Right lobe of liver (tissue), 4 donors: ENCODE measurements around the gene NCSTN.

ENCODE experiments used
- POLR2A ChIP-seq: fragments of 450-650 bp; IDR thresholded peaks from one replicate; pipeline ENCODE4 v1.6.1; 2017; ENCODE audit warnings: antibody characterized with exemption, mild to moderate bottlenecking
- TF ChIP-seq, protein P1 (sequence below), 4 donors: fragments of 200-600 bp in 3 of 4; fragments of 450-650 bp in 1 of 4; IDR thresholded peaks; one replicate each; pipeline versions ENCODE4 v1.5.1 to v1.8.0; 2016 to 2022; ENCODE audit warnings: antibody characterized with exemption in 4 of 4, mild to moderate bottlenecking in 2 of 4
- donor health status: DM: no; HTN: no; CAD: no.
- donor health status: DM: no; HTN: no; CAD: no.
- donor health status: DM: no; HTN: yes; CAD: no.

DNA sequence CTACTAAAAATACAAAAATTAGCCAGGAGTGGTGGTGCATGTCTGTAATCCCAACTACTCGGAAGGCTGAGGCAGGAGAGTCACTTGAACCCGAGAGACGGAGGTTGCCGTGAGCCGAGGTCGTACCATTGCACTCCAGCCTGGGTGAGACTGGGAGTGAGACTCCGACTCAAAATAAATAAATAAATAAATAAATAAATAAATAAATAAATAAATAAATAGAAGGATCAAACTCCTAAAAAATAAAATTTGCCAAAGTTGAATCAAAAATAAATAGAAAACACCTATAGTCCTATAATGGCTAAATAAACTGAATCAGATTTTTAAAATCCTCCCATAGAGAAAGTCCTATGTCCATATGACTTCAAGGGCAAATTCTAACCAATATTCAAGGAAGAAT is 43.0 kb upstream of the NCSTN start:
- TF ChIP-seq, protein P1, sequence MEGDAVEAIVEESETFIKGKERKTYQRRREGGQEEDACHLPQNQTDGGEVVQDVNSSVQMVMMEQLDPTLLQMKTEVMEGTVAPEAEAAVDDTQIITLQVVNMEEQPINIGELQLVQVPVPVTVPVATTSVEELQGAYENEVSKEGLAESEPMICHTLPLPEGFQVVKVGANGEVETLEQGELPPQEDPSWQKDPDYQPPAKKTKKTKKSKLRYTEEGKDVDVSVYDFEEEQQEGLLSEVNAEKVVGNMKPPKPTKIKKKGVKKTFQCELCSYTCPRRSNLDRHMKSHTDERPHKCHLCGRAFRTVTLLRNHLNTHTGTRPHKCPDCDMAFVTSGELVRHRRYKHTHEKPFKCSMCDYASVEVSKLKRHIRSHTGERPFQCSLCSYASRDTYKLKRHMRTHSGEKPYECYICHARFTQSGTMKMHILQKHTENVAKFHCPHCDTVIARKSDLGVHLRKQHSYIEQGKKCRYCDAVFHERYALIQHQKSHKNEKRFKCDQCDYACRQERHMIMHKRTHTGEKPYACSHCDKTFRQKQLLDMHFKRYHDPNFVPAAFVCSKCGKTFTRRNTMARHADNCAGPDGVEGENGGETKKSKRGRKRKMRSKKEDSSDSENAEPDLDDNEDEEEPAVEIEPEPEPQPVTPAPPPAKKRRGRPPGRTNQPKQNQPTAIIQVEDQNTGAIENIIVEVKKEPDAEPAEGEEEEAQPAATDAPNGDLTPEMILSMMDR (IDR thresholded peaks at IDR 0.05) = no peak
- TF ChIP-seq POLR2A = no peak
